K562 (cell line): Measurements from ENCODE around the gene GABRA6.

ENCODE experiments used
- ATF3 ChIP-seq, 2 experiments: fragments of 450-650 bp in 1 of 2; sonication (generic) in 1 of 2; formaldehyde crosslinking in 1 of 2; IDR thresholded peaks in 1 of 2; conservative IDR thresholded peaks in 1 of 2; 2 replicates each; pipeline versions ENCODE4 v1.6.1 to v1.8.1; 2016 to 2023; ENCODE audit warnings: mild to moderate bottlenecking in 2 of 2, moderate library complexity in 2 of 2, inconsistent platforms in 1 of 2, missing genetic modification reagents in 1 of 2
- BRF2 ChIP-seq: IDR thresholded peaks from 3 replicates; pipeline ENCODE4 v1.6.1; 2011; ENCODE audit warnings: borderline replicate concordance, mild to moderate bottlenecking; ENCODE audit not compliant: insufficient read length, insufficient read depth
- CREB1 ChIP-seq, 2 experiments: sonication (generic) in 1 of 2; formaldehyde crosslinking in 1 of 2; IDR thresholded peaks; 2 replicates each; pipeline versions ENCODE4 v1.6.1 to v1.8.0; 2012 to 2022; ENCODE audit warnings: inconsistent platforms in 1 of 2, mild to moderate bottlenecking in 1 of 2, missing genetic modification reagents in 1 of 2, moderate library complexity in 1 of 2
- CTCF ChIP-seq, 3 experiments: IDR thresholded peaks in 2 of 3; conservative IDR thresholded peaks in 1 of 3; 2 replicates each; pipeline ENCODE4 v1.5.1; 2011 to 2012; ENCODE audit warnings: low read length in 3 of 3, mild to moderate bottlenecking in 3 of 3, control low read depth in 2 of 3, improper control_type of control experiment in 1 of 3, inconsistent platforms in 1 of 3, low read depth in 1 of 3, mixed read lengths in 1 of 3, moderate library complexity in 1 of 3; ENCODE audit not compliant: insufficient read depth in 2 of 3
- EGR1 ChIP-seq: fragments of 450-650 bp; conservative IDR thresholded peaks from 2 replicates; pipeline ENCODE4 v1.6.1; 2017; ENCODE audit warnings: mild to moderate bottlenecking
- ELK1 ChIP-seq: sonication (generic); formaldehyde crosslinking; IDR thresholded peaks from 2 replicates; pipeline ENCODE4 v1.8.1; 2022; ENCODE audit warnings: missing genetic modification reagents
- MEIS2 ChIP-seq: fragments of 450-650 bp; IDR thresholded peaks from 2 replicates; pipeline ENCODE4 v1.6.1; 2014; ENCODE audit warnings: mild to moderate bottlenecking; ENCODE audit not compliant: partially characterized antibody
- NCOA2 ChIP-seq, 2 experiments: fragments of 450-650 bp; IDR thresholded peaks; 2 replicates each; pipeline ENCODE4 v1.6.1; 2018; ENCODE audit warnings: mild to moderate bottlenecking in 2 of 2, moderate library complexity in 1 of 2; ENCODE audit not compliant: partially characterized antibody in 2 of 2
- NFRKB ChIP-seq: fragments of 450-650 bp; IDR thresholded peaks from 2 replicates; pipeline ENCODE4 v1.6.1; 2016; ENCODE audit warnings: low read depth
- STAT5B ChIP-seq: fragments of 250-450 bp; sonication (Bioruptor Pico); IDR thresholded peaks from 2 replicates; pipeline ENCODE4 v1.8.0; 2021; ENCODE audit warnings: mild to moderate bottlenecking, inconsistent platforms
- ZFX ChIP-seq: sonication (generic); formaldehyde crosslinking; IDR thresholded peaks from 2 replicates; pipeline ENCODE4 v1.8.0; 2022; ENCODE audit warnings: mild to moderate bottlenecking, missing genetic modification reagents, moderate library complexity
- ZKSCAN3 ChIP-seq: fragments of 250-450 bp; sonication (Bioruptor Pico); IDR thresholded peaks from 2 replicates; pipeline ENCODE4 v1.4.0; 2020
- ZNF280A ChIP-seq: fragments of 450-650 bp; IDR thresholded peaks from 2 replicates; pipeline ENCODE4 v1.6.1; 2018; ENCODE audit warnings: mild to moderate bottlenecking, low read depth; ENCODE audit not compliant: partially characterized antibody

- no peak for TF ChIP-seq STAT5B (CRISPR knock-in tag)
- no peak for TF ChIP-seq NCOA2 (IDR thresholded peaks at IDR 0.05; ENCODE audit: partially characterized antibody in 2 of 2)
- TF ChIP-seq CTCF (IDR thresholded peaks at IDR 0.05 in 2 of 3, conservative IDR thresholded peaks at IDR 0.05 in 1 of 3; ENCODE audit: insufficient read depth in 2 of 3, low read depth in 1 of 3, low read length in 3 of 3): no peak
- no peak for TF ChIP-seq NFRKB
- no peak for TF ChIP-seq ZFX (CRISPR knock-in tag)
- no peak for TF ChIP-seq BRF2
- no peak for TF ChIP-seq CREB1 (IDR thresholded peaks at IDR 0.05)
- no peak for TF ChIP-seq CREB1 (CRISPR knock-in tag; IDR thresholded peaks at IDR 0.05)
- no peak for TF ChIP-seq MEIS2
- TF ChIP-seq ATF3 (IDR thresholded peaks at IDR 0.05): no peak
- no peak for TF ChIP-seq ATF3 (CRISPR knock-in tag; conservative IDR thresholded peaks at IDR 0.05)
- no peak for TF ChIP-seq ZKSCAN3 (CRISPR knock-in tag)
- TF ChIP-seq EGR1: no peak
- no peak for TF ChIP-seq ZNF280A
- no peak for TF ChIP-seq ELK1 (CRISPR knock-in tag)
Measured at GRCh38 chr5:161685461-161685860, at the start of gene GABRA6.
